HAP-1 (cell line): Measurements from ENCODE around the gene TTR.
A peak's percentile ranks its signal among the peaks of the same experiment; 100 is the strongest.

Experiments used
- DNase-seq, 2 experiments: peaks; one replicate each; pipeline ENCODE4 v3.0.0-alpha.2; 2016 to 2020; ENCODE audit warnings: low spot score in 2 of 2
- H3K27me3 ChIP-seq: fragments of 250-450 bp; sonication (Bioruptor Pico); 2 replicates; pipeline ENCODE4 v1.5.1; 2020; ENCODE audit warnings: low read depth, mild to moderate bottlenecking, moderate library complexity
- H3K36me3 ChIP-seq: fragments of 250-450 bp; sonication (Bioruptor Pico); replicated peaks from 2 replicates; pipeline ENCODE4 v1.5.1; 2020; ENCODE audit warnings: mild to moderate bottlenecking
- H3K4me1 ChIP-seq: fragments of 250-450 bp; sonication (Bioruptor Pico); 2 replicates; pipeline ENCODE4 v1.5.1; 2020; ENCODE audit warnings: mild to moderate bottlenecking
- H3K4me3 ChIP-seq: fragments of 250-450 bp; sonication (Bioruptor Pico); 2 replicates; pipeline ENCODE4 v1.5.1; 2020; ENCODE audit warnings: mild to moderate bottlenecking, moderate library complexity
- H3K9me3 ChIP-seq: fragments of 250-450 bp; sonication (Bioruptor Pico); 2 replicates; pipeline ENCODE4 v1.5.1; 2020; ENCODE audit warnings: mild to moderate bottlenecking, moderate library complexity
- in situ Hi-C: fragments of 300-500 bp; cut with MboI; formaldehyde crosslinking; loops from 3 replicates; pipeline ENCODE4 v1.14.3; 2020; ENCODE audit warnings: low sequenced_read_pairs, inconsistent platforms, mixed read lengths

TTR gene

DNA sequence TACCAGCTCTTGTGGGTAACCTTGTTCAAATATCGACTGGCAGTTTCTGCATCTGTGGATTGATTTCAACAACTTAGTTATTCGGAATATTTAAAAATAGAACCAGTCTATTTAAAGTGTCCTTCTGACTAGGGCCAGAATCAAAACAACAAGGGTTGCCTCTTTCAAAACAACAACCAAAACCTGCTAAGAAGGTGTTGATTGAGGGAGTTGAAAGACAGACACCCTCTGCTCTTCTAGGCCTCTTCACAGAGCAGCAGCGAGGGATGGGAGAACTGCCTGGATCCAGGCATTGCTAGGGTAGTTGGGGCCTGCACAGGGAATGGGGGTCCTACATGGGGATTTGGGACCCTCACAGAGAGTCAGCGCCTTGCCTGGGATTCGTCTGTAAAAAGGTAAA, 19.8 kb downstream of the TTR start:
- H3K36me3 ChIP-seq, result no peaks in the 10 kb centered on the region
- in situ Hi-C loops, result no loop called here
- no peaks in the 10 kb centered on the region for H3K9me3 ChIP-seq
- H3K4me3 ChIP-seq, result no peak overlapping the region
- H3K27me3 ChIP-seq, result no peaks in the 10 kb centered on the region; the same call in 1 of the 2 replicates
- H3K4me1 ChIP-seq, result no peaks in the 10 kb centered on the region
- no peak for DNase-seq

DNA sequence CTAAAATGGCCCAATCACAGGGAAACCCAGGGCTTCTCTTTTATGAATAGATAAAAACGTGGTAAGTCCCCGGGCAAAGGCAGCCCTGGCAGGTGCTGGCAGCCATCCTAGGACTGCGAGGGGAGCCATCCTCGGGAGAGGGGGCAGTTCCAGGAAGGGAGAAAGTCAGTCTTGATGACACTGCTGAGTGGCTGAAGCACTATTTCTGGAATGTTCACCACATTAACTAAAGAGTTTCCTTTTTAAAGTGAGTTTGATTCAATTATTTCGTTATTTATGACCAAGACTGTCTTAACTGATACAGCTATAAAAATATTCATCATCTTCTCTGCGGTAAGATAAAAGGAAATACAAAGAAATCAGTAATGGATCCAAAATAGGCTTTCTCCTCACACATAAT, 20.4 kb downstream of the TTR start:
- Histone ChIP-seq H3K4me1 (no peaks in the 10 kb centered on the region), H3K36me3 (no peaks in the 10 kb centered on the region), H3K27me3 (no peaks in the 10 kb centered on the region), H3K4me3 (no peak overlapping the region), H3K9me3 (no peaks in the 10 kb centered on the region)
- no peak for DNase-seq
- in situ Hi-C loops, result no loop called here

DNA sequence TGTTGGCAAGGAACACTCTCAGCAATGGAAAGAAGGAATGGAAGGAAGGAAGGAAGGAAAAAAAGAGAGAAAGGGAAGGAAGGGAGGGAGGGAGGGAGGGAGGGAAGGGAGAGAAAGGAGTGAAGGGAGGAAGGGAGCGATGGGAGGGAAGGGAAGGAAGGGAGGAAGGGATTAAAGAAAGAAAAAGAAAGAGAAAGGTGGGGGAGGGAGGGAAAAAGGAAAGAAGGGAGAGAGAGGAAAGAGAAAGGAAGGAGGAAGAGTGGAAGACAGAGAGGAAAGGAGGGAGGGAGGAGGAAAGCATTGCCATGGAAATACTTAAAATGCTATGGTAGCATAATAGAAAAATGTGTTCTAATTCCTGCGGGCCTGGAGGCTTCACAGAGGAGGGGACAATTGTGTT, 22.4 kb downstream of the TTR start:
- no peaks in the 10 kb centered on the region for H3K4me1 ChIP-seq
- no peak for DNase-seq
- H3K9me3 ChIP-seq, result no peaks in the 10 kb centered on the region
- in situ Hi-C loops, result no loop called here
- no peak overlapping the region for H3K4me3 ChIP-seq
- H3K36me3 ChIP-seq, result no peaks in the 10 kb centered on the region
- no peaks in the 10 kb centered on the region for H3K27me3 ChIP-seq

DNA sequence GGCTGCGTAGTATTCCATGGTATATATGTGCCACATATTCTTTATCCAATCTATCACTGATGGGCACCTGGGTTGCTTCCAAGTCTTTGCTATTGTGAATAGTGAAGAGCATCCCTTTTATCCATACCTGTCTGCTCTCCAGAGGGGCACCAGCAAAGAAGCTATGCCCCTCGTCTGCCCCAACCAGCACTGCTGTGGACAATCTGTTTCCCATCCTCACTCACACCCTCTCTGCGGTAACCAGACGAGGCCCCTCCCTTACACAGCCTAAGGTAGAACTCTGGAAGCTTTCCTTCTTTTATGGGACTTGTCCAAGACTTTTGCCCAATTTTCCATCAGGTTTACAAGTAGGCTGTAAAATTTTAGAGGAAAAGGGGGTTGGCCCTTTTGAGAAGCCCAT, 24.9 kb downstream of the TTR start:
- in situ Hi-C loops, result no loop called here
- Histone ChIP-seq H3K4me3 (no peak overlapping the region), H3K36me3 (no peaks in the 10 kb centered on the region), H3K9me3 (no peaks in the 10 kb centered on the region), H3K27me3 (no peaks in the 10 kb centered on the region), H3K4me1 (no peaks in the 10 kb centered on the region)
- no peak for DNase-seq

DNA sequence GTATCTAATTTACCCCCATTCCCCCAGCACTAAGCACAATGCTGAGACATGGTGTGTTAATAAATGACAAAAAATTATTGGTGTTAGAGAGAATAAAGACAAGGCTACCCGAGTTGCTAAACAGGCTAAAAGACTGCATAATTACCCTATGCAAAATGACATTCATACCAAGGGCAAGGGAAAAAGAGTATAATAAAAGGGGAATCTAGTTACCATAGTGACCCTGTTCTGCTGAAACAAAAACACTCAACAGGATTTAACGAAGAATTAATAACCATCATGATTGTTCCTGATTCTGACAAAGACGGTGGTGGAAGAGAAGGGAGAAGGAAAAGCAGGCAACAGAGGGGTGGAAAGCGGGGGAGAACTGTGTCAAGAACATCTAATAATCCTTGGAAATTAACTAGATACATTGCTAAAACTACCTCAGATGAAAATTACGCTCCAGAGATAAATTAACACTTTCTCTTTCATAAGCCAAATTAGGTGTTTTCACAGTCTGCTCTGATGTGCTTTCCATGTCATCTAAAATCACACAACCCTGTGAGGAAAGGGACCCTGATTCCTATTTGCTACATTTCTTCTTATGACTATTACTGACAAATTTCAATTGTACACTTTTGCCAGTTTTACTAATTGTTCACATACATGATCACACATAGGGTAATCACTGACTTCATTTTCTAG, 25.5 kb downstream of the TTR start:
- peak in 1 of 2 experiments; percentile 18 for DNase-seq
- Histone ChIP-seq H3K4me1 (no peaks in the 10 kb centered on the region), H3K36me3 (no peaks in the 10 kb centered on the region), H3K27me3 (no peaks in the 10 kb centered on the region), H3K9me3 (no peaks in the 10 kb centered on the region), H3K4me3 (no peak overlapping the region)
- in situ Hi-C loops, result no loop called here

DNA sequence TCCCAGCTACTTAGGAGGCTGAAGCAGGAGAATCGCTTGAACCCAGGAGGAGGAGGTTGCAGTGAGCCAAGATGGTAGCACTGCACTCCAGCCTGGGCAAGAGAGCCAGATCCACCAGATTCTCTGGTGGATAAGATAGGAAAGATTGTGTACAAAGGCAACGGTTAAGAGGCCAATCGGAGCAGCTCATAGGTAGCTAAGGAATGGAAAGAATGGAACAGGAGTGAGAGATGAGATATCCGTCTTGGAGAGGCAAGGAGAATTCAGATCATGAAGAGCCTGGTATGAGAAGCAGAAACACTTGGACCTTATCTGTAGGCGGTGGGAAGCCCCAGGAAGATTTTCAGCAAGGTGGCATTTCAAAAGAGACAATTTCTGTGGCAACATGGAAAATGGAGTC, 27.1 kb downstream of the TTR start:
- Histone ChIP-seq H3K27me3 (no peaks in the 10 kb centered on the region), H3K4me1 (no peaks in the 10 kb centered on the region), H3K36me3 (no peaks in the 10 kb centered on the region), H3K9me3 (no peaks in the 10 kb centered on the region), H3K4me3 (no peak overlapping the region)
- no peak for DNase-seq
- in situ Hi-C loops, result no loop called here

DNA sequence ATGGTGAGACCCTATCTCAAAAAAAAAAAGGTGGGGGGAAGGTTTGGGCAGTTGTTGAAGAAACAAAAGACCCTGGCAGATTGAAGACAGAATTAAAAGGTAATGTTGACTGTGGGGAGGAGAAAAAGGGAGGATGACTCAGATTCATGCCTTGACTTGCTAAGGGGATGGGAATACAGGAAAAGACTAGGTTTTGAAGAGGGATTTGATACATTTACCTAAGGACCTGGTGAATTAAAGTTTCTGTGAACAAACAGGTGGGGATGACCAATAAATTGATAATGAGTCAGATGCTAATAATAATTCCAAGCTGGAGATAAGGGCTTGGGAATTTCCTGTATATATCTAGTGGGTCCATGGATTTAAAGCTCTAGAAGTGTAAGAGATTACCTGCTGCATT, 27.6 kb downstream of the TTR start:
- Histone ChIP-seq H3K4me3 (no peak overlapping the region), H3K4me1 (no peaks in the 10 kb centered on the region), H3K9me3 (no peaks in the 10 kb centered on the region), H3K36me3 (no peaks in the 10 kb centered on the region), H3K27me3 (no peaks in the 10 kb centered on the region)
- in situ Hi-C loops, result no loop called here
- DNase-seq, result no peak

DNA sequence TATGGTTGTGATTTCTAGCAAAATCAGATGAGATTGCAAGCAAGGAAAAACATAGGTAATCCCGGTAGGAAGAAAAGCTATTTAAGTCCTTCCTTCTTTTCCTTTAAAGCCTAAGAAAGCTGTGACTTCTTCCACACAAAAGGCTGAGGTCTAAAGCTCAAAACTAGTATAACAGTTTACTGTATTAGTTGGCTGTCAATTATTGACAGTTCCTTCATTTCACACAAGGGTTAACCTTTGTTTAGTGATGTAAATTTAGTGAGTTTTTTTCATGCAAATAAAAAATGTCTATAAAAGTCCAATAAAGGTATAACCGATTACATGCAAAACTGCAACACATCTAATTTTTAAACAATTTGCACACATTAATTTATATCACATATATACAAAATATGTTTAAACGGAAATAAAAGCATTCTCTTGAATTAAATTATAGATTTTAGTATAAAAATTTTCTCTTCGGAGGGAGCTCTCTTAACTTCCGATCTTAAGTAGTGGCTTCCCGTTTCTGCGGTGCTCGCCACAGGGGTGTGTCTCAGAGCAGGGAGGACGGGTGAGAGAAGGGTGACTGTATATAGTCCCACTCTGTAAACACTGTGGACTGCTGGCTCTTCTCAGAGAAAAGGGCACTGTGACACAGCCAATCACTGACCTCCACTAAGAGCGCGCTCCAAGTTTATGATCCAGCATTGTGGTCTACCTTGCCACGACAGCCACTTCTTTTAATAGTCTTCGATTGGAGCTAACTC, 33.4 kb downstream of the TTR start:
- DNase-seq, result no peak
- no peaks in the 10 kb centered on the region for H3K9me3 ChIP-seq
- in situ Hi-C loops, result no loop called here
- no peak overlapping the region for H3K4me3 ChIP-seq
- no peaks in the 10 kb centered on the region for H3K4me1 ChIP-seq
- no peaks in the 10 kb centered on the region for H3K36me3 ChIP-seq
- no peaks in the 10 kb centered on the region for H3K27me3 ChIP-seq

DNA sequence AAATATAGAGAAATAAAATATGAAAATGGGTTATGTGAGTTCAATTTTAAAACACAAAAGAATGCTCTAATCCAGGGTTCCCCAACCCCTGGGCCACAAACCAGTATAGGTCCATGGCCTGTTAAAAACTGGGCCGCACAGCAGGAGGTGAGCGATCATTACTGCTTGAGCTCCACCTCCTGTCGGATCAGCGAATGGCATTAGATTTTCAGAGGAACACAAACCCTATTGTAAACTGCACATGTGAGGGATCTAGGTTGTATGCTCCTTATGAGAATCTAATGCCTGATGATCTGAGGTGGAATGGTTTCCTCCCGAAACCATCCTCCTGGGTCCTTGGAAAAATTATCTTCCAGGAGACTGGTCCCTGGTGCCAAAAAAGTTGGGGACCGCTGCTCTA, 34.7 kb downstream of the TTR start:
- in situ Hi-C loops, result no loop called here
- no peak for DNase-seq

DNA sequence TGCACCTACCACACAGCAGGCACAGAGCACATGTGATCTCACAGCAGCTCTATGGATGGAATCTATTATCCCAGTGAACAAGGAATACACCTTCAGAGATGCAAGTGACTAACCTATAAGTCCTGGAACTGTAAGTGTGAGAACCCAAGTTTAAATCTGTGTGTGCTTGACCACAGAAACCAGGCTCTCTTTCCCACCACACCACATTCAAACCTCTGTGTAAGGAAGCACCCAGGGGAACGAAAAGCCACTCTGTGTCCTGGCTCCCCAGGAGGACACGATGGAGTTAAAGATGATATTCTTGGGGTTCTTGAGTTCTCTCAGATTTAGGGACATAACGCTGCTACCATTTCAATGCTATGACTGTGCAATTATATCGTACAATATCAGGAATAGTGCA, 38.9 kb downstream of the TTR start:
- no peaks in the 10 kb centered on the region for H3K27me3 ChIP-seq
- H3K4me3 ChIP-seq, result no peak overlapping the region
- DNase-seq, result no peak
- in situ Hi-C loops, result no loop called here
- H3K9me3 ChIP-seq, result no peaks in the 10 kb centered on the region; the same call in 1 of the 2 replicates
- no peaks in the 10 kb centered on the region for H3K36me3 ChIP-seq
- H3K4me1 ChIP-seq, result no peaks in the 10 kb centered on the region

More for the DNA sequence above, 34.7 kb downstream of the TTR start:
- Histone ChIP-seq H3K4me3 (no peak overlapping the region), H3K27me3 (no peaks in the 10 kb centered on the region), H3K36me3 (no peaks in the 10 kb centered on the region), H3K4me1 (no peaks in the 10 kb centered on the region), H3K9me3 (no peaks in the 10 kb centered on the region; the same call in 1 of the 2 replicates)

DNA sequence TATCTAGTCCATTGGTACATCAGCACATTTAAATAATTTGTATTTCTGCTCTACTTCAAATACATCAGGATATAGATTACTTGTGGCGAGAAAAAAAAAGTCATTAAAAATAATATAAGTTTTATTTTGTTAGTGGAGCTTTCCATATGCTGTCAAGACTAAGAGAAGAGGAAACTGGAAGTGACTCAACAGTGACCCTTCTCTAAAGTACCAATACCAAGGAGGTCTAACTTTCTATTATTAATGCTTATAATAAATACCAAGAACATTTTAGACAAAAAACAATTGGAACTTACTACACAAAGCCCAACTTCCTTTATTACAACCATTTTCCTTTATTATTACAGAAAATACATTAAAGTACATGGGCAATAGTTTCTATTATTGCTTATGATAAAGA, 39.8 kb downstream of the TTR start:
- Histone ChIP-seq H3K4me1 (no peaks in the 10 kb centered on the region), H3K4me3 (no peak overlapping the region), H3K9me3 (no peaks in the 10 kb centered on the region; the same call in 1 of the 2 replicates), H3K36me3 (no peaks in the 10 kb centered on the region), H3K27me3 (no peaks in the 10 kb centered on the region)
- DNase-seq, result no peak
- in situ Hi-C loops, result no loop called here

DNA sequence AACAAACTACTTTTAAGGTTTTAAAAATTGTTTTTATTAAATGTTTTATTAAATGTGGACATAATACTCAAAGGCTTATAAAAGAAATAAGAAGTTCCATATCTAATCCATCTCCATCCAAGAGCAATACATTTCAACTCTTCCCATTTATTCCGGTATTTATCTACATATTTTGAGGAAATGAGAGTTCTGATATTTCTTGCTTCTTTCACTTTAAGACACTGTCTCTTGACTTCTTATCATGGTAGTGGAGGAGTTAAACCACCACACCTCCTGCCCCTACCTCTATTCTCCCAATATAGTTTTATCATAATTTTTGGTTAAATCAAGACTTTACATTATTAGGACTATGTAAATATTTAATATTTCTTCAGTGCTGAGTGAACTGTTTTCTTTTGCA, 40.7 kb downstream of the TTR start:
- Histone ChIP-seq H3K9me3 (no peaks in the 10 kb centered on the region; the same call in 1 of the 2 replicates), H3K27me3 (no peaks in the 10 kb centered on the region), H3K36me3 (no peaks in the 10 kb centered on the region), H3K4me3 (no peak overlapping the region), H3K4me1 (no peaks in the 10 kb centered on the region)
- in situ Hi-C loops, result no loop called here
- DNase-seq, result no peak

DNA sequence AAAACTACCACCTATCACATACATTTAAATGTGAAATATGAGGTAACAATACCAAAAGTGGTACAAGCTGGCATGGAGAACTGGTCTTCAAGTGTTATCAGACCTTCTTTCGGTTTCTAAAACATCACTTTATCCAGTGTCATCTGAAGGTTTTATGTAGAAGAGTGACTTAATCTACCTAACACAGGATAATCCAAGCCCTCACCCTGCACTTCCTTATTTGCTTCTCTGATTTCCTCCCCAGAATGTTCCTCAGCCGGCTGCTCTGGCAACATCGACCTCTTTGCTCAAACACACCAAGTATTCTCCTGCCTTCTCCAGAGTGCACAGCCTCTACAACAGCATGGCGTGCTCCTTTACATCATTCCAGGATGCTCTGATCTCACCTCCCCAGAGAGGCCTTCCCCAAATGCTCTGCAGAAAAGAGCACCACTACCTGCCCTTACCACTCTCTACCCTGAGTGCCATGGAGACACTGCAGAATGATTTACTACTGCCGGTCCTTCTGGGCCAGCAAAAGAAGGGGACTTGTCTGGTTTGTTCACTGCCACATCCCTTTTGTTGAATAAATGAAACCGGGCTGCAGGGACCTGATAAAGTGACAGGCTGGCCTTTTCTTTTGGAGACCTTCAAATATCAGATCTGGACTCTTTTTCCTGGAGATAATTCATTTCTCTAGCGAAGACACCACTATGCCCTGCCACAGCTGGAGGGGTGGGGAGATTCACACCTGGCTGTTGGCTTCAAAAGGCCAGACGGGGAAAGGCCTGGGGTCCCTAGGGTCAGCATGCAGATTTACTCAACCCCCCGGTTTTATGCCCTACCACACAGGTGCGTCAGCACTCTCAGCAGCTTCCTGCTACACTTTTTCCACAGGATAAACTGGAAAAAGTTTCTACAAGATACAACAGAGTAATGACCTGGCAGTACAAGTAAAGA, 42.0 kb downstream of the TTR start:
- H3K9me3 ChIP-seq, result no peaks in the 10 kb centered on the region; the same call in 1 of the 2 replicates

DNA sequence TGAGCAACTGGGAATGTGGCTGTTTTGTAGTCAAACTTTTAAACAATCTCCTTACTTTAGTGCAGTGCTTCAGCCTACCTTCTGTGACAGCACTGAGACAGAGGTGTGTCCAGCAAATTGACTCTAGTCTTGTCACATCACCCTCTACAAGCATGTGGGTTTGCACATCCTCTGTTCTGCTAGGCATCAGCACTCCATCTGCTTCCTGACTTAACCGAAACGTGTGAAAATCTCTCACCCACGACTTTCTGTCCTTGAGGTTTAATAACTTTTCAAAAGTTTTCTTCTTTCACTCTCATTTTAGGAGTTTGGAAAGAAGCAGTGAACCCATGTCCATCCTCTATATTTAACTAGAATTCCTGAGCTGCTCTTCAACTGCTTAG, 42.6 kb downstream of the TTR start:
- Histone ChIP-seq H3K4me1 (no peaks in the 10 kb centered on the region), H3K27me3 (no peaks in the 10 kb centered on the region), H3K36me3 (no peaks in the 10 kb centered on the region), H3K4me3 (no peak overlapping the region), H3K9me3 (no peaks in the 10 kb centered on the region; the same call in 1 of the 2 replicates)
- in situ Hi-C loops, result no loop called here
- DNase-seq, result no peak

More for the DNA sequence above, 42.0 kb downstream of the TTR start:
- no peak overlapping the region for H3K4me3 ChIP-seq
- DNase-seq, result no peak
- H3K36me3 ChIP-seq, result no peaks in the 10 kb centered on the region
- H3K4me1 ChIP-seq, result no peaks in the 10 kb centered on the region
- in situ Hi-C loops, result no loop called here
- no peaks in the 10 kb centered on the region for H3K27me3 ChIP-seq
